HUDEP-2 (cell line): Measurements from ENCODE around the gene KRT86.
"Not testable (repeated sequence)": the region's sequence is repeated elsewhere in the genome, so short reads cannot be mapped to it uniquely, and the experiment has no call there.

Experiments used
- DNase-seq, 76 experiments: peaks; one replicate each; lab custom pipeline; 2025; ENCODE audit not compliant: unreplicated experiment in 76 of 76; lab: John Stamatoyannopoulos, UW

Gene KRT86

GRCh38 chr12:52250048-52250990, 24.1 kb upstream of the KRT86 start:
- DNase-seq = no peak

- DNase-seq = no peak
Observed at GRCh38 chr12:52251367-52252051, 22.9 kb upstream of the KRT86 start.

GRCh38 chr12:52252175-52252615, 22.2 kb upstream of the KRT86 start:
- peak in 2 of 76 experiments; percentile 4 for DNase-seq

- no peak for DNase-seq
Observed at GRCh38 chr12:52252728-52253343, 21.6 kb upstream of the KRT86 start.

GRCh38 chr12:52253391-52254179, 20.9 kb upstream of the KRT86 start:
- DNase-seq = no peak

- no peak for DNase-seq
Observed at GRCh38 chr12:52254180-52254964, 20.1 kb upstream of the KRT86 start.

GRCh38 chr12:52254965-52255751, 19.3 kb upstream of the KRT86 start:
- DNase-seq = no peak

GRCh38 chr12:52255926-52256583, 18.4 kb upstream of the KRT86 start:
- no peak for DNase-seq

GRCh38 chr12:52256584-52256935, 17.9 kb upstream of the KRT86 start:
- no peak for DNase-seq

GRCh38 chr12:52257074-52257551, 17.3 kb upstream of the KRT86 start:
- no peak for DNase-seq

- not testable (repeated sequence) for DNase-seq
Observed at GRCh38 chr12:52257922-52258321, 16.5 kb upstream of the KRT86 start.

- no peak for DNase-seq
Observed at GRCh38 chr12:52258335-52258901, 16.0 kb upstream of the KRT86 start.

GRCh38 chr12:52259657-52260243, 14.7 kb upstream of the KRT86 start:
- no peak for DNase-seq

GRCh38 chr12:52260361-52261207, 13.9 kb upstream of the KRT86 start:
- peak in 9 of 76 experiments; percentile 6 to 61 (median 22) for DNase-seq

GRCh38 chr12:52261208-52261484, 13.3 kb upstream of the KRT86 start:
- DNase-seq = no peak

GRCh38 chr12:52262286-52262685, 12.2 kb upstream of the KRT86 start:
- DNase-seq = no peak
